Sciatic nerve (tissue), 2 donors: ENCODE data around the gene PPP1R7. TPM values are rescaled to one million over a fixed set of nuclear protein-coding genes. Genes with fewer than 3 reads are reported as not detected.
"Not testable (repeated sequence)": the region's sequence is repeated elsewhere in the genome, so short reads cannot be mapped to it uniquely, and the experiment has no call there.

ENCODE experiments used
- ATAC-seq: fragments of 200-7000 bp; cut with Tn5 transposase; one replicate; pipeline ENCODE4 v1.9.1; 2020; ENCODE audit warnings: mild to moderate bottlenecking, moderate library complexity
- DNase-seq: peaks from one replicate; pipeline ENCODE4 v3.0.0-alpha.2; 2020; ENCODE audit warnings: low spot score
- intact Hi-C: fragments of 100-400 bp; cut with DNase I; formaldehyde crosslinking; loops from one replicate; pipeline ENCODE4 v1.14.2; 2022
- total RNA-seq: library from RNA; stranded (reverse); fragmentation: NEBNext Ultra II Directional; extraction: Animal tissue kit (Norgen Biotek cat#: 25700); gene quantifications from one replicate; pipeline ENCODE4 v1.2.1, GENCODE V29; 2021
- donor health status: DM: no; HTN: no; CAD: no.
- donor health status: DM: no; HTN: no; CAD: no.

Gene PPP1R7
- 45.3 TPM for total RNA-seq

GRCh38 chr2:241149925-241150659 is at the start of gene PPP1R7:
PPP1R7 (plus strand) TSS chr2:241150467; CDS start chr2:241150496, 29 bp downstream.
- intact Hi-C loops: no loop called here

GRCh38 chr2:241102239-241102803 is 47.9 kb upstream of the PPP1R7 start, which contains the start of gene MTERF4:
MTERF4 (minus strand) TSS chr2:241102287; CDS start chr2:241102273, 14 bp downstream.
- DNase-seq: peak; percentile 91
- intact Hi-C loops: no loop called here
- ATAC-seq: peak; percentile 99

More at GRCh38 chr2:241149925-241150659, at the start of gene PPP1R7:
- DNase-seq (peak; percentile 96), ATAC-seq (peak; percentile 98)

- ATAC-seq (no peak), DNase-seq (no peak)
- intact Hi-C loops: no loop called here
Measured at GRCh38 chr2:241103176-241103595, 47.1 kb upstream of the PPP1R7 start.

GRCh38 chr2:241104611-241105010 is 45.7 kb upstream of the PPP1R7 start:
- ATAC-seq, intact Hi-C loops, DNase-seq: not testable (repeated sequence)

- ATAC-seq: no peak
- DNase-seq: no peak
- intact Hi-C loops: no loop called here
Measured at GRCh38 chr2:241105641-241106040, 44.6 kb upstream of the PPP1R7 start.

- DNase-seq (no peak), ATAC-seq (no peak)
- intact Hi-C loops: no loop called here
Measured at GRCh38 chr2:241107031-241107783, 43.1 kb upstream of the PPP1R7 start.

GRCh38 chr2:241108271-241109209 is 41.7 kb upstream of the PPP1R7 start:
- ATAC-seq (no peak), DNase-seq (no peak)
- intact Hi-C loops: no loop called here

GRCh38 chr2:241109210-241110088 is 40.8 kb upstream of the PPP1R7 start:
- ATAC-seq (no peak), DNase-seq (no peak)
- intact Hi-C loops: no loop called here

GRCh38 chr2:241110089-241110606 is 40.1 kb upstream of the PPP1R7 start:
- intact Hi-C loops: no loop called here
- no peak for DNase-seq
- ATAC-seq: no peak

GRCh38 chr2:241110607-241111439 is 39.4 kb upstream of the PPP1R7 start:
- intact Hi-C loops: no loop called here
- ATAC-seq (no peak), DNase-seq (no peak)

GRCh38 chr2:241111440-241111805 is 38.8 kb upstream of the PPP1R7 start:
- intact Hi-C loops: no loop called here
- ATAC-seq (no peak), DNase-seq (no peak)

- DNase-seq (no peak), ATAC-seq (no peak)
- intact Hi-C loops: no loop called here
Measured at GRCh38 chr2:241112046-241112445, 38.2 kb upstream of the PPP1R7 start.

GRCh38 chr2:241112592-241112991 is 37.7 kb upstream of the PPP1R7 start:
- no peak for ATAC-seq
- intact Hi-C loops: no loop called here
- DNase-seq: no peak

- ATAC-seq (no peak), DNase-seq (no peak)
- intact Hi-C loops: no loop called here
Measured at GRCh38 chr2:241114836-241115235, 35.4 kb upstream of the PPP1R7 start.

- no peak for DNase-seq
- intact Hi-C loops: no loop called here
- ATAC-seq: no peak
Measured at GRCh38 chr2:241115361-241115760, 34.9 kb upstream of the PPP1R7 start.

GRCh38 chr2:241116606-241117560 is 33.4 kb upstream of the PPP1R7 start:
- intact Hi-C loops: no loop called here
- no peak for DNase-seq
- no peak for ATAC-seq
